NCI-H748 (cell line): Measurements from ENCODE around the gene SLC2A1.

Experiments used
- DNase-seq: peaks from one replicate; lab custom pipeline; 2025; ENCODE audit not compliant: unreplicated experiment; lab: John Stamatoyannopoulos, UW

SLC2A1 gene

GRCh38 chr1:42958488-42959319 is at the start of gene SLC2A1:
Gene SLC2A1 (minus strand): TSS chr1:42958868. CDS start chr1:42958651, 217 bp downstream.
- DNase-seq = peak; percentile 100

GRCh38 chr1:43007377-43008114 is 48.9 kb upstream of the SLC2A1 start:
- DNase-seq = no peak

GRCh38 chr1:43005460-43006361 is 47.0 kb upstream of the SLC2A1 start:
- no peak for DNase-seq

GRCh38 chr1:43004587-43005459 is 46.2 kb upstream of the SLC2A1 start:
- no peak for DNase-seq

- no peak for DNase-seq
Observed at GRCh38 chr1:43002766-43003165, 44.1 kb upstream of the SLC2A1 start.

GRCh38 chr1:43002116-43002515 is 43.4 kb upstream of the SLC2A1 start:
- DNase-seq = no peak

- DNase-seq = no peak
Observed at GRCh38 chr1:43001434-43001833, 42.8 kb upstream of the SLC2A1 start.

- DNase-seq = no peak
Observed at GRCh38 chr1:43000271-43000670, 41.6 kb upstream of the SLC2A1 start.

- DNase-seq = no peak
Observed at GRCh38 chr1:42999308-42999707, 40.6 kb upstream of the SLC2A1 start.

- DNase-seq = no peak
Observed at GRCh38 chr1:42998386-42998785, 39.7 kb upstream of the SLC2A1 start.

GRCh38 chr1:42996384-42996970 is 37.8 kb upstream of the SLC2A1 start:
- DNase-seq = no peak

- no peak for DNase-seq
Observed at GRCh38 chr1:42993502-42994136, 35.0 kb upstream of the SLC2A1 start.

- DNase-seq = no peak
Observed at GRCh38 chr1:42992054-42992571, 33.4 kb upstream of the SLC2A1 start.

- DNase-seq = no peak
Observed at GRCh38 chr1:42990757-42991346, 32.2 kb upstream of the SLC2A1 start.

- no peak for DNase-seq
Observed at GRCh38 chr1:42983693-42984092, 25.0 kb upstream of the SLC2A1 start.

GRCh38 chr1:42983253-42983652 is 24.6 kb upstream of the SLC2A1 start:
- no peak for DNase-seq

GRCh38 chr1:42982641-42983040 is 24.0 kb upstream of the SLC2A1 start:
- DNase-seq = no peak

- no peak for DNase-seq
Observed at GRCh38 chr1:42981871-42982270, 23.2 kb upstream of the SLC2A1 start.
